MM.1S (cell line): ENCODE measurements around the gene IDH3G.

Source experiments
- DNase-seq: peaks from one replicate; pipeline ENCODE4 v3.0.0-alpha.2; 2015
- H2AFZ ChIP-seq: fragments of 300-600 bp; sonication (generic); 2 replicates; pipeline ENCODE4 v1.6.0; 2016; ENCODE audit warnings: antibody characterized with exemption, low read length
- H3F3A ChIP-seq: fragments of 300-600 bp; sonication (generic); 2 replicates; pipeline ENCODE4 v1.6.1; 2016; ENCODE audit warnings: mild to moderate bottlenecking, antibody characterized with exemption, low read length, moderate library complexity, mixed read lengths; ENCODE audit not compliant: insufficient read depth
- H3K27ac ChIP-seq: fragments of 300-600 bp; sonication (generic); 2 replicates; pipeline ENCODE4 v1.5.1; 2016; ENCODE audit warnings: mild to moderate bottlenecking, low read length
- H3K27me3 ChIP-seq: fragments of 300-600 bp; sonication (generic); replicated peaks from 2 replicates; pipeline ENCODE4 v1.6.0; 2016; ENCODE audit warnings: low read length; ENCODE audit not compliant: insufficient read depth
- H3K36me3 ChIP-seq: fragments of 300-600 bp; sonication (generic); replicated peaks from 2 replicates; pipeline ENCODE4 v1.6.1; 2016; ENCODE audit warnings: mild to moderate bottlenecking, low read length, mixed read lengths; ENCODE audit not compliant: insufficient read depth
- H3K4me1 ChIP-seq: fragments of 300-600 bp; sonication (generic); 2 replicates; pipeline ENCODE4 v1.6.1; 2016; ENCODE audit warnings: low read length, mixed read lengths
- H3K4me2 ChIP-seq: fragments of 300-600 bp; sonication (generic); 2 replicates; pipeline ENCODE4 v1.6.0; 2016; ENCODE audit warnings: low read depth, low read length
- H3K4me3 ChIP-seq: fragments of 300-600 bp; sonication (generic); 2 replicates; pipeline ENCODE4 v1.5.1; 2016; ENCODE audit warnings: low read length, mixed read lengths
- H3K79me2 ChIP-seq: fragments of 300-600 bp; sonication (generic); 2 replicates; pipeline ENCODE4 v1.6.1; 2016; ENCODE audit warnings: mixed run types, low read length, mixed read lengths
- H3K9ac ChIP-seq: fragments of 300-600 bp; sonication (generic); 2 replicates; pipeline ENCODE4 v1.6.1; 2016; ENCODE audit warnings: low read length, mixed read lengths
- H3K9me2 ChIP-seq: fragments of 300-600 bp; sonication (generic); replicated peaks from 2 replicates; pipeline ENCODE4 v1.6.1; 2016; ENCODE audit warnings: mild to moderate bottlenecking, low read length, mixed read lengths; ENCODE audit not compliant: insufficient read depth
- H3K9me3 ChIP-seq: fragments of 300-600 bp; sonication (generic); replicated peaks from 2 replicates; pipeline ENCODE4 v1.6.1; 2016; ENCODE audit warnings: mild to moderate bottlenecking, low read length, mixed read lengths; ENCODE audit not compliant: insufficient read depth
- H4K20me1 ChIP-seq: fragments of 300-600 bp; sonication (generic); 2 replicates; pipeline ENCODE4 v1.6.1; 2016; ENCODE audit warnings: mild to moderate bottlenecking, low read length, moderate library complexity, mixed read lengths; ENCODE audit not compliant: insufficient read depth
- CTCF ChIP-seq: fragments of 300-600 bp; sonication (generic); IDR thresholded peaks from 2 replicates; pipeline ENCODE4 v1.5.1; 2016; ENCODE audit warnings: antibody characterized with exemption, low read length, mixed read lengths
- EZH2 ChIP-seq: fragments of 300-600 bp; sonication (generic); optimal IDR thresholded peaks from 2 replicates; pipeline ENCODE3; 2017; ENCODE audit warnings: low read depth, mild to moderate bottlenecking, antibody characterized with exemption, low read length, mixed read lengths
- EZH2phosphoT487 ChIP-seq: fragments of 300-600 bp; sonication (generic); IDR thresholded peaks from 2 replicates; pipeline ENCODE4 v1.6.1; 2018; ENCODE audit warnings: antibody characterized with exemption, low read length

The IDH3G gene

GRCh38 chrX:153773741-153774575 is 20.2 kb downstream of the IDH3G start:
- no peak for DNase-seq
- Histone ChIP-seq H3F3A (no peaks in the 10 kb centered on the region), H3K27me3 (peaks cover 25% of the 10 kb centered on the region), H3K27ac (no peak overlapping the region), H3K9me2 (no peaks in the 10 kb centered on the region), H3K4me3 (no peak overlapping the region), H3K4me1 (no peaks in the 10 kb centered on the region), H4K20me1 (no peaks in the 10 kb centered on the region), H3K4me2 (no peak overlapping the region), H3K79me2 (no peaks in the 10 kb centered on the region), H2AFZ (no peak overlapping the region), H3K36me3 (no peaks in the 10 kb centered on the region), H3K9me3 (no peaks in the 10 kb centered on the region), H3K9ac (no peak overlapping the region)
- no peak for TF ChIP-seq EZH2phosphoT487

- H3K79me2 ChIP-seq, result no peaks in the 10 kb centered on the region
- no peaks in the 10 kb centered on the region for H3F3A ChIP-seq
- H2AFZ ChIP-seq, result no peak overlapping the region
- H3K4me2 ChIP-seq, result no peak overlapping the region
- H3K27me3 ChIP-seq, result peaks cover 25% of the 10 kb centered on the region
- no peak overlapping the region for H3K4me3 ChIP-seq
- no peaks in the 10 kb centered on the region for H3K9me2 ChIP-seq
- no peak overlapping the region for H3K9ac ChIP-seq
- no peak for TF ChIP-seq EZH2phosphoT487
- no peak for TF ChIP-seq EZH2
- no peak for TF ChIP-seq CTCF
- no peaks in the 10 kb centered on the region for H4K20me1 ChIP-seq
- no peak overlapping the region for H3K27ac ChIP-seq
- no peaks in the 10 kb centered on the region for H3K9me3 ChIP-seq
- H3K4me1 ChIP-seq, result no peaks in the 10 kb centered on the region
- DNase-seq, result no peak
- no peaks in the 10 kb centered on the region for H3K36me3 ChIP-seq
Measured at GRCh38 chrX:153773218-153773611, 21.0 kb downstream of the IDH3G start.

- Histone ChIP-seq H4K20me1 (no peaks in the 10 kb centered on the region), H3K4me2 (no peak overlapping the region), H3K36me3 (no peaks in the 10 kb centered on the region), H3K27ac (no peak overlapping the region), H3K9me2 (no peaks in the 10 kb centered on the region), H2AFZ (no peak overlapping the region), H3K9me3 (no peaks in the 10 kb centered on the region), H3K27me3 (peaks cover 25% of the 10 kb centered on the region), H3K9ac (no peak overlapping the region), H3K4me1 (no peaks in the 10 kb centered on the region), H3F3A (no peaks in the 10 kb centered on the region), H3K79me2 (no peaks in the 10 kb centered on the region), H3K4me3 (no peak overlapping the region)
- DNase-seq, result no peak
- TF ChIP-seq EZH2phosphoT487, result no peak
- no peak for TF ChIP-seq EZH2
- no peak for TF ChIP-seq CTCF
Measured at GRCh38 chrX:153772316-153773217, 21.6 kb downstream of the IDH3G start.
